Activated CD8-positive, alpha-beta memory T cell treated with anti-CD3 and anti-CD28 coated beads for 36 hours (primary cell): Measurements from ENCODE around the gene RBM20. TPM values are rescaled to one million over a fixed set of nuclear protein-coding genes. Genes with fewer than 3 reads are reported as not detected.

Experiments
- CTCF ChIA-PET: fragments of 350-600 bp; sonication (Branson Sonifier 250); formaldehyde crosslinking; loops from one replicate; lab custom pipeline; 2021; ENCODE audit warnings: antibody characterized with exemption; lab: Charles Lee
- POLR2A ChIA-PET: fragments of 350-600 bp; sonication (Branson Sonifier 250); formaldehyde crosslinking; loops from one replicate; lab custom pipeline; 2021; ENCODE audit warnings: antibody characterized with exemption; lab: Charles Lee
- total RNA-seq, 2 experiments: library from RNA; stranded (reverse); gene quantifications; one replicate each; pipeline ENCODE4 v1.2.3, GENCODE V29; 2021

The RBM20 gene
- total RNA-seq, 2 experiments from 2014 or later = 0.15 to 0.42 TPM

- CTCF ChIA-PET = interaction anchor here (1.2 kb wide), 1 partner anchor 11 kb away, joined by 3 read pairs; no protein-coding TSS in a partner anchor
- POLR2A ChIA-PET = no interaction called here
These were observed 138.5 kb downstream of the RBM20 start for GRCh38 chr10:110782616-110783015.

GRCh38 chr10:110783509-110784107 is 139.5 kb downstream of the RBM20 start:
- CTCF ChIA-PET = interaction anchor here (1.2 kb wide), 1 partner anchor 10 kb away, joined by 3 read pairs; no protein-coding TSS in a partner anchor
- POLR2A ChIA-PET = interaction anchor here (0.5 kb wide), 1 partner anchor 575 kb away, joined by 9 read pairs; no protein-coding TSS in a partner anchor

GRCh38 chr10:110784198-110784597 is 140.1 kb downstream of the RBM20 start:
- ChIA-PET POLR2A (no interaction called here), CTCF (no interaction called here)

- CTCF ChIA-PET = no interaction called here
- POLR2A ChIA-PET = no interaction called here
These were observed 142.0 kb downstream of the RBM20 start for GRCh38 chr10:110786172-110786571.

GRCh38 chr10:110788620-110789385 is 144.7 kb downstream of the RBM20 start:
- CTCF ChIA-PET = interaction anchor here (2.3 kb wide), 1 partner anchor 15 kb away, joined by 13 read pairs; no protein-coding TSS in a partner anchor
- POLR2A ChIA-PET = no interaction called here

GRCh38 chr10:110789604-110790433 is 145.7 kb downstream of the RBM20 start:
- CTCF ChIA-PET = interaction anchor here (2.3 kb wide), 1 partner anchor 14 kb away, joined by 13 read pairs; no protein-coding TSS in a partner anchor
- POLR2A ChIA-PET = no interaction called here

- ChIA-PET POLR2A (no interaction called here), CTCF (interaction anchor here (2.3 kb wide), 1 partner anchor 13 kb away, joined by 13 read pairs; no protein-coding TSS in a partner anchor)
These were observed 146.9 kb downstream of the RBM20 start for GRCh38 chr10:110790913-110791506.

GRCh38 chr10:110791541-110792073 is 147.5 kb downstream of the RBM20 start:
- ChIA-PET POLR2A (no interaction called here), CTCF (interaction anchor here (2.3 kb wide), 1 partner anchor 13 kb away, joined by 13 read pairs; no protein-coding TSS in a partner anchor)

- ChIA-PET POLR2A (no interaction called here), CTCF (no interaction called here)
These were observed 148.5 kb downstream of the RBM20 start for GRCh38 chr10:110792476-110793125.

GRCh38 chr10:110793128-110793812 is 149.1 kb downstream of the RBM20 start:
- POLR2A ChIA-PET = no interaction called here

GRCh38 chr10:110793886-110794285 is 149.8 kb downstream of the RBM20 start:
- CTCF ChIA-PET = interaction anchor here (1.3 kb wide), 1 partner anchor 11 kb away, joined by 3 read pairs; no protein-coding TSS in a partner anchor
- POLR2A ChIA-PET = no interaction called here

More at GRCh38 chr10:110793128-110793812, 149.1 kb downstream of the RBM20 start:
- CTCF ChIA-PET = interaction anchor here (1.3 kb wide), 1 partner anchor 10 kb away, joined by 3 read pairs; no protein-coding TSS in a partner anchor

GRCh38 chr10:110794808-110795207 is 150.7 kb downstream of the RBM20 start:
- ChIA-PET POLR2A (no interaction called here), CTCF (no interaction called here)

GRCh38 chr10:110797416-110797815 is 153.3 kb downstream of the RBM20 start:
- CTCF ChIA-PET = interaction anchor here (1.7 kb wide), 1 partner anchor 11 kb away, joined by 4 read pairs; no protein-coding TSS in a partner anchor
- POLR2A ChIA-PET = no interaction called here

GRCh38 chr10:110798340-110798739 is 154.2 kb downstream of the RBM20 start:
- ChIA-PET POLR2A (interaction anchor here (1.2 kb wide), 1 partner anchor 24 kb away, joined by 4 read pairs; no protein-coding TSS in a partner anchor), CTCF (interaction anchor here (1.7 kb wide), 1 partner anchor 10 kb away, joined by 4 read pairs; no protein-coding TSS in a partner anchor)

GRCh38 chr10:110802090-110802489 is 158.0 kb downstream of the RBM20 start:
- ChIA-PET CTCF (interaction anchor here (0.7 to 1.1 kb wide), 3 partner anchors 58 to 297 kb away, joined by 3 read pairs; no protein-coding TSS in a partner anchor), POLR2A (interaction anchor here (0.6 kb wide), 1 partner anchor 53 kb away, joined by 4 read pairs; no protein-coding TSS in a partner anchor)

GRCh38 chr10:110802551-110803238 is 158.6 kb downstream of the RBM20 start:
- ChIA-PET POLR2A (no interaction called here), CTCF (interaction anchor here (0.7 to 2.3 kb wide), 6 partner anchors 7 to 296 kb away, joined by 3 to 13 read pairs (median 3); no protein-coding TSS in a partner anchor)
